GM19023 (cell line): ENCODE data around the gene C1R.

Experiments
- ATAC-seq: cut with Tn5 transposase; IDR thresholded peaks from one replicate; pipeline ENCODE4 v1.9.1; 2021; ENCODE audit warnings: mild to moderate bottlenecking, moderate library complexity; ENCODE audit not compliant: unreplicated experiment

Gene C1R

GRCh38 chr12:7092229-7092985, at the start of gene C1R:
C1R (minus strand) TSS chr12:7092445; CDS start chr12:7092388, 57 bp downstream.
- no peak for ATAC-seq

GRCh38 chr12:7141351-7142005, 49.2 kb upstream of the C1R start:
- ATAC-seq = no peak

GRCh38 chr12:7139200-7139599, 47.0 kb upstream of the C1R start:
- ATAC-seq = no peak

- ATAC-seq = no peak
Measured at GRCh38 chr12:7137908-7138307, 45.7 kb upstream of the C1R start.

GRCh38 chr12:7136676-7137075, 44.4 kb upstream of the C1R start:
- no peak for ATAC-seq

- ATAC-seq = no peak
Measured at GRCh38 chr12:7136071-7136470, 43.8 kb upstream of the C1R start.

- no peak for ATAC-seq
Measured at GRCh38 chr12:7134396-7135166, 42.3 kb upstream of the C1R start.

GRCh38 chr12:7131502-7131866, 39.2 kb upstream of the C1R start:
- no peak for ATAC-seq

- peak; percentile 41 for ATAC-seq
Measured at GRCh38 chr12:7130701-7131501, 38.7 kb upstream of the C1R start.

GRCh38 chr12:7129872-7130691, 37.8 kb upstream of the C1R start, which contains the start of gene CLSTN3:
CLSTN3 (plus strand) TSS chr12:7130371; CDS start chr12:7130649, 278 bp downstream.
- peak; percentile 84 for ATAC-seq

- ATAC-seq = peak; percentile 17
Measured at GRCh38 chr12:7129287-7129871, 37.1 kb upstream of the C1R start.

GRCh38 chr12:7128681-7129286, 36.5 kb upstream of the C1R start, which contains the start of gene RBP5:
RBP5 (minus strand) TSS chr12:7128889; CDS start chr12:7128775, 114 bp downstream.
- ATAC-seq = no peak

- no peak for ATAC-seq
Measured at GRCh38 chr12:7127916-7128626, 35.8 kb upstream of the C1R start.

GRCh38 chr12:7125632-7126227, 33.5 kb upstream of the C1R start:
- no peak for ATAC-seq

GRCh38 chr12:7123806-7124522, 31.7 kb upstream of the C1R start:
- ATAC-seq = no peak

- ATAC-seq = no peak
Measured at GRCh38 chr12:7122811-7123769, 30.8 kb upstream of the C1R start.
